ENCODE measurements around the gene LMX1A. TPM values are rescaled to one million over a fixed set of nuclear protein-coding genes. Genes with fewer than 3 reads are reported as not detected.

LMX1A gene
- total and polyA plus RNA-seq, 9 of the 15 experiments (the other 6 are each of a cell fraction or from before 2014, with no cell fraction given): not detected

DNA sequence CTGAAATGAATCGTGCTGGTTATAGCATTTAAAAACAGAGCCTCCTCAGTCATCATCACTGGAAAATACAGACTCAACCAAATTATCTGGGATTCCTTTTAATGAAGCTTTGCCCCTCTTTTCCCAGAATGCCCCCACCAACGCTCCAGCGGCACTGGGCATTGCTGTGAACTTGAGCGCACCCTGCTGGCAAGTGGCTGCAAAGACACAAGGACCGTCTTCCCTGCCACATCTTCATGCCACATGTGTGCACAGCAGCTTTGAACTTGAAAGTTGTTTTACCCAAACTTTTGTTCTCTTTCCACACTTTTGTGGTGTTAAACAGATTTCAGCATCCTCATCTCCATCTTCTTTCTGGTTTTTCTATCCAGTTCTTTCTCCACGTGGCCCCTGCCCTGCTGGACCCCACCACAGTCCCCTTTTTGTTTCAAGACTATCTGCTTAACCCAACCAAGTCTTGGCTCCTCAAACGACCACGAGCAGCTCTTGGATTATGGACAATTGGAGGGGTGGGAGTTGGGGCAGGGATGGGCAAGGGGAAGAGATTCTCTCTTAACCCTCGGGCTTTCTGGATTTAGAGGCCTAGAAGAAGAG, 12.8 kb upstream of the LMX1A start (continued):
- TF ChIP-seq ESRRB (CRISPR knock-in tag; IDR thresholded peaks at IDR 0.05; ENCODE audit: borderline replicate concordance): no peak
- TF ChIP-seq NONO (IDR thresholded peaks at IDR 0.05; ENCODE audit: low read depth in 2 of 2, low read length in 1 of 2): no peak
- TF ChIP-seq, protein P1, sequence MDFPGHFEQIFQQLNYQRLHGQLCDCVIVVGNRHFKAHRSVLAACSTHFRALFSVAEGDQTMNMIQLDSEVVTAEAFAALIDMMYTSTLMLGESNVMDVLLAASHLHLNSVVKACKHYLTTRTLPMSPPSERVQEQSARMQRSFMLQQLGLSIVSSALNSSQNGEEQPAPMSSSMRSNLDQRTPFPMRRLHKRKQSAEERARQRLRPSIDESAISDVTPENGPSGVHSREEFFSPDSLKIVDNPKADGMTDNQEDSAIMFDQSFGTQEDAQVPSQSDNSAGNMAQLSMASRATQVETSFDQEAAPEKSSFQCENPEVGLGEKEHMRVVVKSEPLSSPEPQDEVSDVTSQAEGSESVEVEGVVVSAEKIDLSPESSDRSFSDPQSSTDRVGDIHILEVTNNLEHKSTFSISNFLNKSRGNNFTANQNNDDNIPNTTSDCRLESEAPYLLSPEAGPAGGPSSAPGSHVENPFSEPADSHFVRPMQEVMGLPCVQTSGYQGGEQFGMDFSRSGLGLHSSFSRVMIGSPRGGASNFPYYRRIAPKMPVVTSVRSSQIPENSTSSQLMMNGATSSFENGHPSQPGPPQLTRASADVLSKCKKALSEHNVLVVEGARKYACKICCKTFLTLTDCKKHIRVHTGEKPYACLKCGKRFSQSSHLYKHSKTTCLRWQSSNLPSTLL (IDR thresholded peaks at IDR 0.05): no peak
- no peak for TF ChIP-seq ZFX (CRISPR knock-in tag; IDR thresholded peaks at IDR 0.05)
- TF ChIP-seq JUND (IDR thresholded peaks at IDR 0.05; ENCODE audit: borderline replicate concordance, low read depth, low read length): no peak
- no peak for TF ChIP-seq JUND (tag; IDR thresholded peaks at IDR 0.05; ENCODE audit: borderline replicate concordance, low read depth, low read length)
- TF ChIP-seq ZNF24 (IDR thresholded peaks at IDR 0.05): no peak
- TF ChIP-seq CBFA2T2 (conservative IDR thresholded peaks at IDR 0.05): no peak
- 0 out of 2 replicates have a peak, but pooled peaks have one; percentile 14 for TF ChIP-seq MYC (IDR thresholded peaks at IDR 0.05; ENCODE audit: low read depth, low read length)
- TF ChIP-seq MYC (CRISPR knock-in tag; IDR thresholded peaks at IDR 0.05; ENCODE audit: borderline replicate concordance, low read depth): no peak
- TF ChIP-seq CCAR2 (IDR thresholded peaks at IDR 0.05; ENCODE audit: low read depth, low read length): no peak
- TF ChIP-seq, protein P2, sequence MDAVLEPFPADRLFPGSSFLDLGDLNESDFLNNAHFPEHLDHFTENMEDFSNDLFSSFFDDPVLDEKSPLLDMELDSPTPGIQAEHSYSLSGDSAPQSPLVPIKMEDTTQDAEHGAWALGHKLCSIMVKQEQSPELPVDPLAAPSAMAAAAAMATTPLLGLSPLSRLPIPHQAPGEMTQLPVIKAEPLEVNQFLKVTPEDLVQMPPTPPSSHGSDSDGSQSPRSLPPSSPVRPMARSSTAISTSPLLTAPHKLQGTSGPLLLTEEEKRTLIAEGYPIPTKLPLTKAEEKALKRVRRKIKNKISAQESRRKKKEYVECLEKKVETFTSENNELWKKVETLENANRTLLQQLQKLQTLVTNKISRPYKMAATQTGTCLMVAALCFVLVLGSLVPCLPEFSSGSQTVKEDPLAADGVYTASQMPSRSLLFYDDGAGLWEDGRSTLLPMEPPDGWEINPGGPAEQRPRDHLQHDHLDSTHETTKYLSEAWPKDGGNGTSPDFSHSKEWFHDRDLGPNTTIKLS (IDR thresholded peaks at IDR 0.05; ENCODE audit: borderline replicate concordance, low read depth): no peak
- TF ChIP-seq CREM (IDR thresholded peaks at IDR 0.05; ENCODE audit: low read depth): 0 out of 2 replicates have a peak, but pooled peaks have one; percentile 42
- TF ChIP-seq ZNF232 (CRISPR knock-in tag; IDR thresholded peaks at IDR 0.05): no peak
- TF ChIP-seq ERF (CRISPR knock-in tag; IDR thresholded peaks at IDR 0.05): no peak
- no peak for TF ChIP-seq CTBP1 (IDR thresholded peaks at IDR 0.05; ENCODE audit: borderline replicate concordance)
- TF ChIP-seq YY1 (IDR thresholded peaks at IDR 0.05; ENCODE audit: borderline replicate concordance in 1 of 3, control insufficient read depth in 1 of 3, extremely low read depth in 1 of 3, insufficient read depth in 3 of 3, insufficient read length in 1 of 3, insufficient replicate concordance in 2 of 3, low read depth in 1 of 3, low read length in 2 of 3): no peak
- no peak for TF ChIP-seq NFE2L1 (tag; IDR thresholded peaks at IDR 0.05; ENCODE audit: borderline replicate concordance, low read depth)
- no peak for TF ChIP-seq MED1 (CRISPR knock-in tag; IDR thresholded peaks at IDR 0.05; ENCODE audit: borderline replicate concordance)
- TF ChIP-seq EP300 (IDR thresholded peaks at IDR 0.05; ENCODE audit: low read length): no peak
- no peak for TF ChIP-seq NR2C2 (CRISPR knock-in tag; IDR thresholded peaks at IDR 0.05)
- no peak for TF ChIP-seq NR2C2 (tag; IDR thresholded peaks at IDR 0.05)
